ENCODE data around the gene ADCY9. TPM values are rescaled to one million over a fixed set of nuclear protein-coding genes. Genes with fewer than 3 reads are reported as not detected.

Gene ADCY9
- total and polyA plus RNA-seq, 2 experiments from 2014 or later = 2.2 to 18.3 TPM

DNA sequence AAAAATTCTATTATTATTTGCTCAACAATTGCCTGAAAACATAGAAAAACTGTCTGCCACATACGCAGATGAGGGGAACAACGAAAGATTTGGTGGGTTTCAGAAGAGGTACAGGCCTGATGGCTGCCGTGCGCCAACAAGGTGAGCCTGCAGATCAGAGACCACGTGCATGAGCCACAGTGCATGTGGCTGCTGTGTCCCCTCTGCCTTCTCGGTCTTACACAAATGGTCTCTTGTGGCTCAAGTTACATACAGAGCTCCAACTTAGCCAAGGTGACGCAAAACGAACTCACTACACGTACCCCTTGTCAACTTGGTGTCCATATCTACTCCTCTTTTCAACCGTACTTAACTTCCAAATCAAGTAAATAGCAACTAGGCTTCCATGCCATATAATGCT is 82.3 kb downstream of the ADCY9 start (continued):
- TF ChIP-seq, protein P1, sequence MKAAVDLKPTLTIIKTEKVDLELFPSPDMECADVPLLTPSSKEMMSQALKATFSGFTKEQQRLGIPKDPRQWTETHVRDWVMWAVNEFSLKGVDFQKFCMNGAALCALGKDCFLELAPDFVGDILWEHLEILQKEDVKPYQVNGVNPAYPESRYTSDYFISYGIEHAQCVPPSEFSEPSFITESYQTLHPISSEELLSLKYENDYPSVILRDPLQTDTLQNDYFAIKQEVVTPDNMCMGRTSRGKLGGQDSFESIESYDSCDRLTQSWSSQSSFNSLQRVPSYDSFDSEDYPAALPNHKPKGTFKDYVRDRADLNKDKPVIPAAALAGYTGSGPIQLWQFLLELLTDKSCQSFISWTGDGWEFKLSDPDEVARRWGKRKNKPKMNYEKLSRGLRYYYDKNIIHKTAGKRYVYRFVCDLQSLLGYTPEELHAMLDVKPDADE (IDR thresholded peaks at IDR 0.05) = no peak
- TF ChIP-seq POLR2AphosphoS5 (IDR thresholded peaks at IDR 0.05; ENCODE audit: low read depth) (no peak), ZNF331 (CRISPR knock-in tag; IDR thresholded peaks at IDR 0.05; ENCODE audit: low read depth) (no peak), NANOG (IDR thresholded peaks at IDR 0.05; ENCODE audit: borderline replicate concordance) (no peak), CREB1 (CRISPR knock-in tag; IDR thresholded peaks at IDR 0.05; ENCODE audit: low read depth) (no peak)
- TF ChIP-seq, protein P2, sequence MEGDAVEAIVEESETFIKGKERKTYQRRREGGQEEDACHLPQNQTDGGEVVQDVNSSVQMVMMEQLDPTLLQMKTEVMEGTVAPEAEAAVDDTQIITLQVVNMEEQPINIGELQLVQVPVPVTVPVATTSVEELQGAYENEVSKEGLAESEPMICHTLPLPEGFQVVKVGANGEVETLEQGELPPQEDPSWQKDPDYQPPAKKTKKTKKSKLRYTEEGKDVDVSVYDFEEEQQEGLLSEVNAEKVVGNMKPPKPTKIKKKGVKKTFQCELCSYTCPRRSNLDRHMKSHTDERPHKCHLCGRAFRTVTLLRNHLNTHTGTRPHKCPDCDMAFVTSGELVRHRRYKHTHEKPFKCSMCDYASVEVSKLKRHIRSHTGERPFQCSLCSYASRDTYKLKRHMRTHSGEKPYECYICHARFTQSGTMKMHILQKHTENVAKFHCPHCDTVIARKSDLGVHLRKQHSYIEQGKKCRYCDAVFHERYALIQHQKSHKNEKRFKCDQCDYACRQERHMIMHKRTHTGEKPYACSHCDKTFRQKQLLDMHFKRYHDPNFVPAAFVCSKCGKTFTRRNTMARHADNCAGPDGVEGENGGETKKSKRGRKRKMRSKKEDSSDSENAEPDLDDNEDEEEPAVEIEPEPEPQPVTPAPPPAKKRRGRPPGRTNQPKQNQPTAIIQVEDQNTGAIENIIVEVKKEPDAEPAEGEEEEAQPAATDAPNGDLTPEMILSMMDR (conservative IDR thresholded peaks at IDR 0.05; ENCODE audit: low read depth in 2 of 2) = no peak

DNA sequence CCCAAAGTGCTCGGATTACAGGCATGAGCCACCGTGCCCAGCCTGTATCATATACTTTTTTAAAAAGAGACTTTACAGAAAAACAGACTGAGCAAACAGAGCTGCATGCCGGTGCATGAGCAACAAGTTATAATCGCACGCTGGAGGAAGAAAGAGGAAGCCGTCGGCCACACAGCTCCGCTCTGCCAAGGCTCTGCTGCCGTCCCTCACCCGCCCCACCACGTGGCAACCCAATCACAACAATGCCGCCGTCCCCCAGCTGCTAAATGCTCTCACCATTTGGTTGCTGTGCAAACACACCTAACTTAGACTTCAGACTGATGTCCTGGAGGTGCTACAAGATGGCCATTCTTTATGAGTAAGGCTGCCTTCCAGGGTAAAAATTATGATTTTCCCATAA is 83.5 kb downstream of the ADCY9 start:
- DNase-seq (ENCODE audit: low spot score) = no peak
- no peaks in the 10 kb centered on the region for H3K27me3 ChIP-seq (ENCODE audit: insufficient read depth)
- no peaks in the 10 kb centered on the region for H4K20me1 ChIP-seq (replicated peaks; ENCODE audit: insufficient read depth)
- H3K4me3 ChIP-seq = no peak overlapping the region
- Mint-ChIP-seq H3K9me3 (peaks cover 2% of the 10 kb centered on the region; the same call in 1 of the 3 replicates), H3K27ac (no peak overlapping the region), H3K4me3 (no peak overlapping the region), H3K4me1 (peaks cover 11% of the 10 kb centered on the region), H3K36me3 (ENCODE audit: low read depth) (no peaks in the 10 kb centered on the region; the same call in 2 of the 3 replicates), H3K27me3 (ENCODE audit: insufficient read depth, low read depth, poor library complexity) (peaks cover 3% of the 10 kb centered on the region)
- peaks cover 14% of the 10 kb centered on the region for H3K4me1 ChIP-seq (ENCODE audit: insufficient read depth)
- ATAC-seq = no peak
- H3K27ac ChIP-seq (ENCODE audit: low read depth) = no peak overlapping the region
- peaks cover 7% of the 10 kb centered on the region; the same call in 1 of the 2 replicates for H3F3A ChIP-seq (replicated peaks; ENCODE audit: low read depth)
- no peaks in the 10 kb centered on the region for H3K36me3 ChIP-seq (ENCODE audit: insufficient read depth)
- H3K9me2 ChIP-seq (ENCODE audit: insufficient read depth) = no peaks in the 10 kb centered on the region
- H3K4me2 ChIP-seq = no peak overlapping the region
- no peaks in the 10 kb centered on the region for H3K79me2 ChIP-seq (replicated peaks; ENCODE audit: insufficient read depth)
- TF ChIP-seq NANOG (IDR thresholded peaks at IDR 0.05; ENCODE audit: borderline replicate concordance) (no peak), EZH2phosphoT487 (IDR thresholded peaks at IDR 0.05; ENCODE audit: unreplicated experiment) (no peak), ZNF331 (CRISPR knock-in tag; IDR thresholded peaks at IDR 0.05; ENCODE audit: low read depth) (no peak), CREB1 (CRISPR knock-in tag; IDR thresholded peaks at IDR 0.05; ENCODE audit: low read depth) (no peak)
- TF ChIP-seq, protein P2 (conservative IDR thresholded peaks at IDR 0.05; ENCODE audit: low read depth in 2 of 2) = no peak
- TF ChIP-seq, protein P3, sequence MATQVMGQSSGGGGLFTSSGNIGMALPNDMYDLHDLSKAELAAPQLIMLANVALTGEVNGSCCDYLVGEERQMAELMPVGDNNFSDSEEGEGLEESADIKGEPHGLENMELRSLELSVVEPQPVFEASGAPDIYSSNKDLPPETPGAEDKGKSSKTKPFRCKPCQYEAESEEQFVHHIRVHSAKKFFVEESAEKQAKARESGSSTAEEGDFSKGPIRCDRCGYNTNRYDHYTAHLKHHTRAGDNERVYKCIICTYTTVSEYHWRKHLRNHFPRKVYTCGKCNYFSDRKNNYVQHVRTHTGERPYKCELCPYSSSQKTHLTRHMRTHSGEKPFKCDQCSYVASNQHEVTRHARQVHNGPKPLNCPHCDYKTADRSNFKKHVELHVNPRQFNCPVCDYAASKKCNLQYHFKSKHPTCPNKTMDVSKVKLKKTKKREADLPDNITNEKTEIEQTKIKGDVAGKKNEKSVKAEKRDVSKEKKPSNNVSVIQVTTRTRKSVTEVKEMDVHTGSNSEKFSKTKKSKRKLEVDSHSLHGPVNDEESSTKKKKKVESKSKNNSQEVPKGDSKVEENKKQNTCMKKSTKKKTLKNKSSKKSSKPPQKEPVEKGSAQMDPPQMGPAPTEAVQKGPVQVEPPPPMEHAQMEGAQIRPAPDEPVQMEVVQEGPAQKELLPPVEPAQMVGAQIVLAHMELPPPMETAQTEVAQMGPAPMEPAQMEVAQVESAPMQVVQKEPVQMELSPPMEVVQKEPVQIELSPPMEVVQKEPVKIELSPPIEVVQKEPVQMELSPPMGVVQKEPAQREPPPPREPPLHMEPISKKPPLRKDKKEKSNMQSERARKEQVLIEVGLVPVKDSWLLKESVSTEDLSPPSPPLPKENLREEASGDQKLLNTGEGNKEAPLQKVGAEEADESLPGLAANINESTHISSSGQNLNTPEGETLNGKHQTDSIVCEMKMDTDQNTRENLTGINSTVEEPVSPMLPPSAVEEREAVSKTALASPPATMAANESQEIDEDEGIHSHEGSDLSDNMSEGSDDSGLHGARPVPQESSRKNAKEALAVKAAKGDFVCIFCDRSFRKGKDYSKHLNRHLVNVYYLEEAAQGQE (IDR thresholded peaks at IDR 0.05; ENCODE audit: unreplicated experiment) = no peak
- TF ChIP-seq, protein P1 (IDR thresholded peaks at IDR 0.05) = no peak
- no peak overlapping the region for H2AFZ ChIP-seq

Measured in GM23338 (cell line).